Measurements from ENCODE around the gene SPINDOC.
A peak's percentile ranks its signal among the peaks of the same experiment; 100 is the strongest.

The SPINDOC gene

GRCh38 chr11:63831326-63831725 is 18.1 kb downstream of the SPINDOC start:
- CTCF ChIA-PET = interaction anchor here (1.0 to 2.2 kb wide), 2 partner anchors 10 to 89 kb away, joined by 3 to 7 read pairs; no protein-coding TSS in a partner anchor
- no peak for TF ChIP-seq CTCF (IDR thresholded peaks at IDR 0.05; ENCODE audit: control extremely low read depth, extremely low read depth, low read depth, missing control alignments)
- DNase-seq (ENCODE audit: extremely low spot score) = no peak
- POLR2A ChIA-PET = no interaction called here

GRCh38 chr11:63832336-63832735 is 19.1 kb downstream of the SPINDOC start:
- CTCF ChIA-PET = interaction anchor here (1.5 to 9.3 kb wide), 2 partner anchors 112 to 116 kb away, joined by 3 to 129 read pairs; no protein-coding TSS in a partner anchor
- no peak for DNase-seq (ENCODE audit: extremely low spot score)
- TF ChIP-seq CTCF (IDR thresholded peaks at IDR 0.05; ENCODE audit: control extremely low read depth, extremely low read depth, low read depth, missing control alignments) = no peak
- POLR2A ChIA-PET = no interaction called here

GRCh38 chr11:63833048-63833447 is 19.8 kb downstream of the SPINDOC start:
- CTCF ChIA-PET = interaction anchor here (1.5 to 9.3 kb wide), 3 partner anchors 111 to 319 kb away, joined by 3 to 129 read pairs (median 3); no protein-coding TSS in a partner anchor
- TF ChIP-seq CTCF (IDR thresholded peaks at IDR 0.05; ENCODE audit: control extremely low read depth, extremely low read depth, low read depth, missing control alignments) = no peak
- DNase-seq (ENCODE audit: extremely low spot score) = no peak
- POLR2A ChIA-PET = no interaction called here

- no peak for DNase-seq (ENCODE audit: extremely low spot score)
- no peak for TF ChIP-seq CTCF (IDR thresholded peaks at IDR 0.05; ENCODE audit: control extremely low read depth, extremely low read depth, low read depth, missing control alignments)
- CTCF ChIA-PET = interaction anchor here (0.9 to 9.3 kb wide), 7 partner anchors 42 to 317 kb away, joined by 3 to 129 read pairs (median 3); no protein-coding TSS in a partner anchor
- POLR2A ChIA-PET = interaction anchor here (0.8 kb wide), 1 partner anchor 104 kb away, joined by 3 read pairs; the partner anchor contains the start of gene NAA40
Observed at GRCh38 chr11:63834535-63835157, 21.4 kb downstream of the SPINDOC start.

- ChIA-PET POLR2A (no interaction called here), CTCF (interaction anchor here (0.9 to 9.3 kb wide), 7 partner anchors 8 to 314 kb away, joined by 3 to 129 read pairs (median 27); no protein-coding TSS in a partner anchor)
- DNase-seq (ENCODE audit: extremely low spot score) = no peak
- TF ChIP-seq CTCF (IDR thresholded peaks at IDR 0.05; ENCODE audit: control extremely low read depth, extremely low read depth, low read depth, missing control alignments) = no peak
Observed at GRCh38 chr11:63835158-63835545, 21.9 kb downstream of the SPINDOC start.

GRCh38 chr11:63837027-63837688 is 23.9 kb downstream of the SPINDOC start:
- POLR2A ChIA-PET = no interaction called here
- CTCF ChIA-PET = interaction anchor here (0.6 to 9.3 kb wide), 52 partner anchors 8 to 358 kb away, joined by 3 to 129 read pairs (median 6); partner anchors contain the start of genes COX8A, NAA40, RCOR2 and RTN3
- peak; percentile 76 for DNase-seq (ENCODE audit: extremely low spot score)
- TF ChIP-seq CTCF (IDR thresholded peaks at IDR 0.05; ENCODE audit: control extremely low read depth, extremely low read depth, low read depth, missing control alignments) = peak; percentile 90
